ENCODE results near the gene ABCA3. TPM values are rescaled to one million over a fixed set of nuclear protein-coding genes. Genes with fewer than 3 reads are reported as not detected.
A peak's percentile ranks its signal among the peaks of the same experiment; 100 is the strongest.

ABCA3 gene
- total RNA-seq, 2 donors from 2014 or later, result 3.3 to 3.5 TPM

GRCh38 chr16:2237102-2237482 is 103.4 kb downstream of the ABCA3 start:
- H3K9me3 ChIP-seq (ENCODE audit: control insufficient read depth, low read length), result no peaks in the 10 kb centered on the region
- peak overlapping the region; percentile 38 for H3K4me3 Mint-ChIP-seq

GRCh38 chr16:2236337-2237101 is 104.0 kb downstream of the ABCA3 start, which contains the start of gene DNASE1L2:
DNASE1L2 (plus strand) TSS chr16:2236444; CDS start chr16:2236817, 373 bp downstream.
- Histone ChIP-seq H3K9me3 (ENCODE audit: control insufficient read depth, low read length) (no peaks in the 10 kb centered on the region), H3K4me1 (ENCODE audit: control insufficient read depth, insufficient read depth, low read length) (no peaks in the 10 kb centered on the region), H3K27me3 (ENCODE audit: control insufficient read depth, insufficient read depth, low read length, poor library complexity, severe bottlenecking) (peaks cover 25% of the 10 kb centered on the region), H3K4me3 (ENCODE audit: low read length) (peak within 1 kb of the TSS; percentile 56), H3K27ac (ENCODE audit: low read depth, low read length) (no peak within 1 kb of the TSS), H3K9ac (ENCODE audit: extremely low read depth, low read length, poor library complexity, severe bottlenecking) (no peak within 1 kb of the TSS), H3K36me3 (ENCODE audit: control insufficient read depth, insufficient read depth, low read length) (peaks cover 9% of the 10 kb centered on the region)
- H3K4me1 Mint-ChIP-seq, result no peaks in the 10 kb centered on the region
- H3K27me3 Mint-ChIP-seq (ENCODE audit: insufficient read depth), result peaks cover 22% of the 10 kb centered on the region
- peaks cover 13% of the 10 kb centered on the region for H3K36me3 Mint-ChIP-seq (ENCODE audit: low read depth)
- 10 to 13% methylated on average over 45 to 64 of the region's 64 CpGs for WGBS, 2 experiments (ENCODE audit: insufficient coverage in 1 of 2, insufficient read length in 1 of 2)
- no peak for TF ChIP-seq CTCF (conservative IDR thresholded peaks at IDR 0.05)
- H3K27ac Mint-ChIP-seq, result no peak within 1 kb of the TSS
- H3K9me3 Mint-ChIP-seq, result no peaks in the 10 kb centered on the region
- DNase-seq, result peak; percentile 82
- peak within 1 kb of the TSS; percentile 38 for H3K4me3 Mint-ChIP-seq

More at GRCh38 chr16:2237102-2237482, 103.4 kb downstream of the ABCA3 start:
- no peak overlapping the region for H3K27ac Mint-ChIP-seq
- peaks cover 13% of the 10 kb centered on the region for H3K36me3 Mint-ChIP-seq (ENCODE audit: low read depth)
- DNase-seq, result no peak
- H3K27me3 Mint-ChIP-seq (ENCODE audit: insufficient read depth), result peaks cover 22% of the 10 kb centered on the region
- Histone ChIP-seq H3K27ac (ENCODE audit: low read depth, low read length) (no peak overlapping the region), H3K27me3 (ENCODE audit: control insufficient read depth, insufficient read depth, low read length, poor library complexity, severe bottlenecking) (peaks cover 25% of the 10 kb centered on the region), H3K9ac (ENCODE audit: extremely low read depth, low read length, poor library complexity, severe bottlenecking) (no peak overlapping the region), H3K4me1 (ENCODE audit: control insufficient read depth, insufficient read depth, low read length) (no peaks in the 10 kb centered on the region), H3K4me3 (ENCODE audit: low read length) (peak overlapping the region; percentile 56), H3K36me3 (ENCODE audit: control insufficient read depth, insufficient read depth, low read length) (peaks cover 10% of the 10 kb centered on the region)
- H3K9me3 Mint-ChIP-seq, result no peaks in the 10 kb centered on the region
- H3K4me1 Mint-ChIP-seq, result no peaks in the 10 kb centered on the region
- WGBS, 2 experiments (ENCODE audit: insufficient coverage in 1 of 2, insufficient read length in 1 of 2), result 10 to 13% methylated on average over 10 to 40 of the region's 40 CpGs
- TF ChIP-seq CTCF (conservative IDR thresholded peaks at IDR 0.05), result no peak

- Histone ChIP-seq H3K9ac (ENCODE audit: extremely low read depth, low read length, poor library complexity, severe bottlenecking) (no peak overlapping the region), H3K27me3 (ENCODE audit: control insufficient read depth, insufficient read depth, low read length, poor library complexity, severe bottlenecking) (peaks cover 25% of the 10 kb centered on the region), H3K4me1 (ENCODE audit: control insufficient read depth, insufficient read depth, low read length) (no peaks in the 10 kb centered on the region), H3K4me3 (ENCODE audit: low read length) (no peak overlapping the region), H3K9me3 (ENCODE audit: control insufficient read depth, low read length) (no peaks in the 10 kb centered on the region), H3K36me3 (ENCODE audit: control insufficient read depth, insufficient read depth, low read length) (peaks cover 9% of the 10 kb centered on the region), H3K27ac (ENCODE audit: low read depth, low read length) (no peak overlapping the region)
- Mint-ChIP-seq H3K4me3 (peak overlapping the region; percentile 38), H3K9me3 (no peaks in the 10 kb centered on the region), H3K36me3 (ENCODE audit: low read depth) (peaks cover 13% of the 10 kb centered on the region), H3K4me1 (no peaks in the 10 kb centered on the region), H3K27me3 (ENCODE audit: insufficient read depth) (peaks cover 22% of the 10 kb centered on the region), H3K27ac (no peak overlapping the region)
- TF ChIP-seq CTCF (conservative IDR thresholded peaks at IDR 0.05), result no peak
- DNase-seq, result no peak
- 68 to 83% methylated on average over 7 to 19 of the region's 19 CpGs for WGBS, 2 experiments (ENCODE audit: insufficient coverage in 1 of 2, insufficient read length in 1 of 2)
Measured at GRCh38 chr16:2235695-2236336, 104.7 kb downstream of the ABCA3 start.
